ENCODE measurements around the gene C16orf74.

- TF ChIP-seq CTCF (IDR thresholded peaks at IDR 0.05; ENCODE audit: poor library complexity) (no peak), EZH2 (IDR thresholded peaks at IDR 0.05; ENCODE audit: borderline replicate concordance) (no peak), EZH2phosphoT487 (IDR thresholded peaks at IDR 0.05; ENCODE audit: low read depth, severe bottlenecking, unreplicated experiment) (no peak)
These were observed 83.0 kb downstream of the C16orf74 start for GRCh38 chr16:85667841-85668413.
